Measurements from ENCODE around the gene TAF9.

Gene TAF9

DNA sequence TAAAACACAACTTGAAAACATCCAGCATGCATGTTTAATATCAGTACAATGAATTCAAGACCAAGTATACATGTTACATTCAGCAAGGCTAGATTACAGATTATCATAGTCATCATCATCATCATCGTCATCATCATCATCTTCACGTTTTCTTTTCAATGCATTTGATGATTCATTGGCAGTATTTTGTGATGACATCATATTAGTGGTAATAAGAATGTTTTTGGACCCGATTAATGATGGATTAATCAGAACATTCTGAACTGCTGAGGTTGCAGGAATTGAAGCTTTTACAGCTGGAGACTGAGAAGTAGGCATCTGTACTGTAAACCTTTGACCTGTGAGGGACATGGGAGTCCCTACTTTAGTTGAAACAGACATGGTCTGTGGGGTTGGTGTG is 4.5 kb downstream of the TAF9 start:
- TF ChIP-seq CTCF (IDR thresholded peaks at IDR 0.05; ENCODE audit: low read depth, low read length): no peak

DNA sequence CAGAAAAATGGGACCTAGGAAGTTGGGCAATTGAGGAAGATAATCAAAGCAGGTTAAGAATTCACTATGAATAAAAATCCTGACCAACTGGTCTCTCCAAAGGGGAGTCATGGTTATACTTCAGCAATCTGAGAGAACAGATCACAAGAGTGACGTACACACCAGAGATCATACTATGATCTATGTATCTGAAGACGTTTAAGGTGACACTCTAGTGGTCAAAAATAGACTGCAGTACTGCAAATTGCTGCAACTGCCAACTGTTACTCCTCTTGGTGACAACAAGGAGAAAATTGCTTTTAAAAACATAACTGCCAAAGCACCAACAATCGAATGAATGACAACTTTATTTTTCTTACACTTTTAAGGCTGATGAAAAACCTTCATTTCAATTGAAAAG is 4.9 kb downstream of the TAF9 start:
- H3K4me3 ChIP-seq (ENCODE audit: low read depth, low read length): no peak overlapping the region
- 0 out of 2 replicates have a peak, but pooled peaks have one; percentile 16 for TF ChIP-seq CTCF (IDR thresholded peaks at IDR 0.05; ENCODE audit: low read depth, low read length)

More for the DNA sequence above, 4.5 kb downstream of the TAF9 start:
- H3K4me3 ChIP-seq (ENCODE audit: low read depth, low read length): no peak overlapping the region

GRCh38 chr5:69360442-69360841 is 8.9 kb downstream of the TAF9 start:
- no peak overlapping the region for H3K4me3 ChIP-seq (ENCODE audit: low read depth, low read length)
- no peak for TF ChIP-seq CTCF (IDR thresholded peaks at IDR 0.05; ENCODE audit: low read depth, low read length)

GRCh38 chr5:69359699-69360098 is 9.6 kb downstream of the TAF9 start:
- H3K4me3 ChIP-seq (ENCODE audit: low read depth, low read length): no peak overlapping the region
- TF ChIP-seq CTCF (IDR thresholded peaks at IDR 0.05; ENCODE audit: low read depth, low read length): no peak

DNA sequence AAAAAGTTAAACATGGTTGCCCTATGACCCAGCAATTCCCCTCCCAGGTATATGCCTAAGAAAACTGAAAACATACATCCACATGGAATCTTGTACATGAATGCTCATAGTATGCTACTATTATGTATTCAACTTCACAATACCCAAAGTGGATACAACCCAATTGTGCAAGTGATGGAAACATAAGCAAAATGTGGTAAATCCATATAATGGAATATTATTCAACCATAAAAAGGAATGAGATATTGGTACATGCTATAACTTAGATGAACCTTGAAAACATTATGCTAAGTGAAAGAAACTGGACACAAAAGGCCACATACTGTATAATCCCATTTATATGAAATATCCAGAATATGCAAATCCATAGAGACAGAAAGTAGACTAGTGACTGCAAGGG is 18.7 kb downstream of the TAF9 start:
- TF ChIP-seq CTCF (IDR thresholded peaks at IDR 0.05; ENCODE audit: low read depth, low read length): no peak
- no peak overlapping the region for H3K4me3 ChIP-seq (ENCODE audit: low read depth, low read length)

GRCh38 chr5:69343083-69343482 is 26.2 kb downstream of the TAF9 start:
- no peak for TF ChIP-seq CTCF (IDR thresholded peaks at IDR 0.05; ENCODE audit: low read depth, low read length)
- no peak overlapping the region for H3K4me3 ChIP-seq (ENCODE audit: low read depth, low read length)

DNA sequence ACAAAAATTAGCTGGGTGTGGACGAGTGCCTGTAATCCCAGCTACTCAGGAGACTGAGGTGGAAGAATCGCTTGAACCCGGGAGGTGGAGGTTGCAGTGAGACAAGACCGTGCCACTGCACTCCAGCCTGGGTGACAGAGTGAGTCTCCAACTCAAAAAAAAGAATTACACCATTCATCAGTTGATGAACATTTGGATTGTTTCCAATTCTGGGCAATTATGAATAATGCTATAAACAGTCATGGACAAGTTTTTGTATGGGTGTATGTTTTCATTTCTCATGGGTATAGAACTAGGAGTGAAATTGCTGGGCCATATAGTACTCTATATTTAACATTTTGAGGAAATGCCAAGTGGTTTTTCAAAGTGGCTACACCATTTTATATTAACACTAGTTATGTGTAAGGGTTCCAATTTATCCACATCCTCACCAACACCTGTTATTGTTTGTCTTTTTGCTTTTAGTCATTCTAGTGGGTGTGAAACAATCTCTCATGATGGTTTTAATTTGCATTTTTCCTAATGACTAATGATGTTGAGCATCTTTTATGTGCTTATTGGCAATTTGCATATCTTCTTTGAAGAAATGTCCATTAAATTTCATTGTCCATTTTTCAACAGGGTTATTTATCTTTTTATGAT is 27.7 kb downstream of the TAF9 start:
- TF ChIP-seq CTCF (IDR thresholded peaks at IDR 0.05; ENCODE audit: low read depth, low read length): no peak
- no peak overlapping the region for H3K4me3 ChIP-seq (ENCODE audit: low read depth, low read length)
